Endothelial cell (in vitro differentiated cells): ENCODE data around the gene FXYD5. TPM values are rescaled to one million over a fixed set of nuclear protein-coding genes. Genes with fewer than 3 reads are reported as not detected.

Experiments used
- DNase-seq: peaks from one replicate; pipeline ENCODE4 v3.0.0; 2021; ENCODE audit warnings: low spot score
- H3K27ac Mint-ChIP-seq: one replicate; pipeline ENCODE4 v1.8.0; 2021; ENCODE audit warnings: mixed read lengths, inconsistent platforms; ENCODE audit not compliant: unreplicated experiment
- H3K27me3 Mint-ChIP-seq: one replicate; pipeline ENCODE4 v1.8.0; 2021; ENCODE audit warnings: mild to moderate bottlenecking, moderate library complexity, mixed read lengths, inconsistent platforms; ENCODE audit not compliant: unreplicated experiment
- H3K36me3 Mint-ChIP-seq: one replicate; pipeline ENCODE4 v1.8.0; 2021; ENCODE audit warnings: mild to moderate bottlenecking, low read depth, mixed read lengths, inconsistent platforms; ENCODE audit not compliant: unreplicated experiment
- H3K4me1 Mint-ChIP-seq: one replicate; pipeline ENCODE4 v1.8.0; 2021; ENCODE audit warnings: mild to moderate bottlenecking, mixed read lengths, inconsistent platforms; ENCODE audit not compliant: unreplicated experiment
- H3K4me3 Mint-ChIP-seq: one replicate; pipeline ENCODE4 v1.8.0; 2021; ENCODE audit warnings: mild to moderate bottlenecking, mixed read lengths, inconsistent platforms; ENCODE audit not compliant: unreplicated experiment
- H3K9me3 Mint-ChIP-seq: one replicate; pipeline ENCODE4 v1.8.0; 2021; ENCODE audit warnings: mixed read lengths, inconsistent platforms; ENCODE audit not compliant: unreplicated experiment
- CTCF ChIP-seq: fragments of 200-600 bp; sonication (generic); IDR thresholded peaks from one replicate; pipeline ENCODE4 v1.5.0; 2021; ENCODE audit warnings: antibody characterized with exemption; ENCODE audit not compliant: unreplicated experiment
- total RNA-seq: library from RNA; stranded (reverse); fragmentation: NEBNext Ultra II Directional; extraction: Animal tissue kit (Norgen Biotek cat#: 25700); gene quantifications from one replicate; pipeline ENCODE4 v1.2.1, GENCODE V29; 2021; ENCODE audit not compliant: unreplicated experiment

Gene FXYD5
- total RNA-seq, 1 donor from 2014 or later = 78.7 TPM

- Mint-ChIP-seq H3K27me3 (peaks cover 5% of the 10 kb centered on the region), H3K9me3 (peaks cover 5% of the 10 kb centered on the region), H3K4me3 (no peak overlapping the region), H3K4me1 (no peaks in the 10 kb centered on the region), H3K27ac (no peak overlapping the region), H3K36me3 (no peaks in the 10 kb centered on the region)
- no peak for DNase-seq
- TF ChIP-seq CTCF = no peak
These were observed 62.5 kb downstream of the FXYD5 start for GRCh38 chr19:35216833-35217648.

- Mint-ChIP-seq H3K27ac (no peak overlapping the region), H3K27me3 (peaks cover 9% of the 10 kb centered on the region), H3K4me3 (no peak overlapping the region), H3K9me3 (peaks cover 5% of the 10 kb centered on the region), H3K36me3 (no peaks in the 10 kb centered on the region), H3K4me1 (no peaks in the 10 kb centered on the region)
- DNase-seq = no peak
- TF ChIP-seq CTCF = no peak
These were observed 63.1 kb downstream of the FXYD5 start for GRCh38 chr19:35217649-35217990.

GRCh38 chr19:35219008-35219407 is 64.5 kb downstream of the FXYD5 start:
- no peak for TF ChIP-seq CTCF
- Mint-ChIP-seq H3K27ac (no peak overlapping the region), H3K4me1 (no peaks in the 10 kb centered on the region), H3K27me3 (peaks cover 9% of the 10 kb centered on the region), H3K4me3 (no peak overlapping the region), H3K9me3 (peaks cover 5% of the 10 kb centered on the region), H3K36me3 (no peaks in the 10 kb centered on the region)
- no peak for DNase-seq

Other genes starting within 250 kb of the FXYD5 start
- gene ZNF30, start 227.8 kb upstream of the FXYD5 start, total RNA-seq = 6.9 TPM
- gene ZNF792, start 190.5 kb upstream of the FXYD5 start, total RNA-seq = 68.6 TPM
- 156 TPM for gene GRAMD1A, start 154.4 kb upstream of the FXYD5 start, total RNA-seq
- gene SCN1B, start 124.3 kb upstream of the FXYD5 start, total RNA-seq = 0.62 TPM
- gene HPN, start 113.0 kb upstream of the FXYD5 start, total RNA-seq = 1.3 TPM
- not detected for gene FXYD3, start 38.9 kb upstream of the FXYD5 start, total RNA-seq
- gene LGI4, start 19.7 kb upstream of the FXYD5 start, total RNA-seq = 0.10 TPM
- gene FXYD1, start 15.9 kb upstream of the FXYD5 start, total RNA-seq = not detected
- 0.67 TPM for gene FXYD7, start 11.5 kb upstream of the FXYD5 start, total RNA-seq
- not detected for gene FAM187B, start 74.0 kb downstream of the FXYD5 start, total RNA-seq
- 35.9 TPM for gene LSR, start 94.3 kb downstream of the FXYD5 start, total RNA-seq
- 92.2 TPM for gene USF2, start 114.2 kb downstream of the FXYD5 start, total RNA-seq
- gene HAMP, start 127.8 kb downstream of the FXYD5 start, total RNA-seq = 0.74 TPM
- not detected for gene MAG, start 137.4 kb downstream of the FXYD5 start, total RNA-seq
- gene CD22, start 174.5 kb downstream of the FXYD5 start, total RNA-seq = not detected
- not detected for gene FFAR1, start 193.2 kb downstream of the FXYD5 start, total RNA-seq
- gene FFAR3, start 203.7 kb downstream of the FXYD5 start, total RNA-seq = not detected
- gene GPR42, start 216.3 kb downstream of the FXYD5 start, total RNA-seq = not detected